Measurements from ENCODE around the gene KCNJ12.
"Not testable (repeated sequence)": the region's sequence is repeated elsewhere in the genome, so short reads cannot be mapped to it uniquely, and the experiment has no call there.

DNA sequence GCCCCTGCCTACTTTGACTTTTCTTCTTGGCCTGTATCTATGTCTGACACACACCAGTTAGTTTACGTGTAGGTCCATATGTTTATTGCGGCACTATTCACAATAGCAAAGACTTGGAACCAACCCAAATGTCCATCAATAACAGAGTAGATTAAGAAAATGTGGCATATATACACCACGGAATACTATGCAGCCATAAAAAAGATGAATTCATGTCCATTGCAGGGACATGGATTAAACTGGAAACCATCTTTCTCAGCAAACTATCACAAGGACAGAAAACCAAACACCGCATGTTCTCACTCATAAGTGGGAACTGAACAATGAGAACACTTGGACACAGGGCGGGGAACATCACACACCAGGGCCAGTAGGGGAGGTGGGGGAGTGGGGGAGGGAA is 80.3 kb downstream of the KCNJ12 start:
- TF ChIP-seq POLR2A, CTCF (IDR thresholded peaks at IDR 0.05): not testable (repeated sequence)

All from adrenal gland (tissue), 5 donors.